ENCODE measurements around the gene CBR1.

CBR1 gene

DNA sequence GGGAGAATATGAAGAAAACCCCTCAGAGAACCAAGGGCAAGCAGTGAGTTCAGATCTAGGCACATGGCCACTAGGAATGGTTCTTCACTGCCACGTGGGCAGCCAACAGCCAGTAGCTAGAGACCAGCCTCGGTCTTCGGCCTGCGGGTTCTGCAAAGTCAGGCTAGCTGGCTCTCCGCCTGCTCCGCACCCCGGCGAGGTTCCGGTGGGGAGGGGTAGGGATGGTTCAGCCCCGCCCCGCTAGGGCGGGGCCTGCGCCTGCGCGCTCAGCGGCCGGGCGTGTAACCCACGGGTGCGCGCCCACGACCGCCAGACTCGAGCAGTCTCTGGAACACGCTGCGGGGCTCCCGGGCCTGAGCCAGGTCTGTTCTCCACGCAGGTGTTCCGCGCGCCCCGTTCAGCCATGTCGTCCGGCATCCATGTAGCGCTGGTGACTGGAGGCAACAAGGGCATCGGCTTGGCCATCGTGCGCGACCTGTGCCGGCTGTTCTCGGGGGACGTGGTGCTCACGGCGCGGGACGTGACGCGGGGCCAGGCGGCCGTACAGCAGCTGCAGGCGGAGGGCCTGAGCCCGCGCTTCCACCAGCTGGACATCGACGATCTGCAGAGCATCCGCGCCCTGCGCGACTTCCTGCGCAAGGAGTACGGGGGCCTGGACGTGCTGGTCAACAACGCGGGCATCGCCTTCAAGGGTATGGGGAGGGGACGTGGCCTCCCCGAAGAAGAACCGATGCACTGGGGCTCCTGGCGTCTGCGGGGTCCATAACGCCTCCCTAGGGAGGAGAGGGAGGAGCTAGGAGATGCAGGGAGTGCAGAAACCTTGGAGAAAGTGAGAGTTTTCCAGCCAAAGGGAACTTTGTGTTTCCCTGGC lies at the start of gene CBR1:
CBR1 (plus strand) TSS at position 312 of the 871 bp plus-strand sequence; CDS start at position 404, 92 bp downstream.
- DNase-seq: peak; percentile 73 to 80 (median 80)

DNA sequence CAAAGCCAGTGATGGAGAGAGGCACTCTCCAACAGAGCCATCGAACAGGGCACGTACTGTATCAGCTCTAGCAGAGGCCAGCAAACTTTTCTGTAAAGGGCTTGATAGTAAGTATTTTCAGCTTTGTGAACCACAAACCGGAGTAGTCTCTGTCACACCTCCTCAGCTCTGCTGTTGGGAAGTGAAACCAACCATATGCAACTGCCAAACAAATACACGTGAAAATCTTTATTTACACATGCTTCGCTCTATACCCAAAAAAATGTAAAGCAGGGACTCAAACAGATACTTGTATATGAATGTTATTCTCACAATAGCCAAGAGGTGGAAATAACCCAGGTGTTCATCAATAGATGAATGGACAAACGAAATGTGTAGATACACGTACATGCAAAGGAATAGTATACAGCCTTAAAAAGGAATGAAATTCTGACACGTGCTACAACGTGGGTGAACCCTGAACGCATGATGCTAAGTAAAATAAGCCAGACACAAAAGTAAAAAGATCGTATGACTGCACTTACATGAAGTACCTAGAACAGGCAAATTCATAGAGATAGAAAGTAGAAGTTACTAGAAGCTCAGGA lies 48.5 kb upstream of the CBR1 start:
- DNase-seq: no peak

DNA sequence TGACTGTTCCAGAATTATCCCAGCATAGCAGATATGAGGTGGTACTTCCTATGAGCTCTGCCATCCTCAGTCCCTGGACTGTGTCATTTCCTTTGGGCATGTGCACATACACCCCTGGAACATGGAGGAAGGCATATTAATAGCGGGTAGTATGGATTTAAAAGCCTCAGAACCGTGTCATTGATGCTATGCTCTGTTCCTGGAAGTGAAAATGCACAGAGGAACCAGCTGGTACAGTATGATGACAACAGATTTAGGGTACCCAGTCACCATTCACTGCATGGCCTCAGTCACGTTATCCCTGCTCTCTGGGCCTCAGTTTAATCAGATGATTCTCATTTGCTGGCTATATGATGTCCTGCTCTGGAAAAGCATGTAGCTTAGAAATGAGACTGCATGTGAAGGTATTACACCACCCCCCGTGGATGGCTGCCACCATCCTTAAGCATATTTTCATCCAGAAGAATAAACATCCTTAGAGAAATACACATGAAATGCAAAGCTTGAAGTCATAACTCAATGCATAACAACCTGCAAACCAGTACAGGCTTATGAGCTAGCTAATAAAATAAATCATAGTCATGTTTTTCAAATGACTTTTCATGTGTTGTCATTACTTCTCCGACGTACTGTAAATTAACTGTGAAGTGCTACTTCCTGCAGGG lies 47.3 kb upstream of the CBR1 start:
- DNase-seq: no peak

GRCh38 chr21:36023092-36023480 lies 46.7 kb upstream of the CBR1 start:
- no peak for DNase-seq

- DNase-seq: no peak
These were observed 45.0 kb upstream of the CBR1 start for GRCh38 chr21:36024782-36025181.

- no peak for DNase-seq
These were observed 42.5 kb upstream of the CBR1 start for GRCh38 chr21:36027347-36027746.

- DNase-seq: peak in 3 of 4 experiments; percentile 6 to 19 (median 18)
These were observed 41.4 kb upstream of the CBR1 start for GRCh38 chr21:36028127-36029069.

- no peak for DNase-seq
These were observed 40.5 kb upstream of the CBR1 start for GRCh38 chr21:36029309-36029708.

- DNase-seq: no peak
These were observed 39.1 kb upstream of the CBR1 start for GRCh38 chr21:36030581-36031189.

DNA sequence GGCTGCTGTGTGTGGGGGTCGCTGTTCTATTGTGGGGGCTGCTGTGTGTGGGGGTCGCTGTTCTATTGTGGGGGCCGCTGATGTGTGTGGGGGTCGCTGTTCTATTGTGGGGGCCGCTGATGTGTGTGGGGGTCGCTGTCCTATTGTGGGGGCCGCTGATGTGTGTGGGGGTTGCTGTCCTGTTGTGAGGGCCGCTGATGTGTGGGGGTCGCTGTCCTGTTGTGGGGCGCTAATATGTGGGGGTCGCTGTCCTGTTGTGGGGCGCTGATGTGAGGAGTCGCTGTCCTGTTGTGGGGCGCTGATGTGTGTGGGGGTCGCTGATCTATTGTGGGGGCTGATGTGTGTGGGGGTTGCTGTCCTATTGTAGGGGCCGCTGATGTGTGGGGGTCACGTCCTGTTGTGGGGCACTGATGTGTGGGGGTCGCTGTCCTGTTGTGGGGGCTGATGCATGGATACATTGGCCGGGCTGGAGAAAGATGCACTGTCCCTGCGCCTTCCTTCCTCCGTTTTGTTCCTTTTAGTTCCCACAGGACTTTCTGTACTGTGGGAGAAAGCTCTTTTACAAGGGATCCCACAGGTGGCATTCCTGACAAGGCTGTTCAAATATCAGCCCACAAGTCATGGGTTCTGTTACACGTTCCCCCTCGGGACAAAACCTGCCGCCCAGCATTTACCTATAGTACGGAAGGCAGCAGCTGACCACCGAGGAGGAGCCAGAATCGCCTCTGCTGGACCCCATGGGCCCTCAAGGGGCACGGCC lies 37.0 kb upstream of the CBR1 start:
- no peak for DNase-seq

DNA sequence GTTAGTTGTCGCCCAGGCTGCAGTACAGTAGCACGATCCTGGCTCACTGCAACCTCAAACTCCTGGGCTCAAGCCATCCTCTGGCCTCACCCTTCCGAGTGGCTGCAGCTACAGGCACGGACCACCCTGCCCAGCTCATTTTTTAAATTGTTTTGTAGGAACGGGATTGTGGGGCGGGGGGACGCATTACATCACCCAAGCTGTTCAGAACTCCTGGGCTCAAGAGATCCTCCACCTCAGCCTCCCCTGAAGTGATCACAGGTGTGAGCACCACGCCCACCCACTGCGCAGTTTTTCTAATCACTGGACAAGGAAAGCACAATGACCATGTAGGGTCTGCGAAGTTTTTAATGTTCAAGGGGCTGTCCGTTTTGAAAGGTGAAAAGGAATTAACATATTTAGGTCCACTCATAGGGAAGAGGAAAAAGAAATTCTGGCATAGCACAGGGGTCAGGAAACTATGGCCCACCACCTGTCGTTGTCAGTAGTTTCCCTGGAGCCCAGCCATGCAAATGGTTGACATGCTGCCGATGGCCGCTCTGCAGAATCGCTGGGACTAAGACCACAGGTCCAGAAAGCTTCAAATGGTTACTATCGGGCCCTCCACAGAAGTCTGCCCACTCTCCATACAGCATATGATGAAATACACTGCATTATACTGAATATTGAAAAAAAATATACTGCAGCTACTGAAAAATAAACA lies 35.5 kb upstream of the CBR1 start:
- DNase-seq: no peak

- DNase-seq: no peak
These were observed 34.4 kb upstream of the CBR1 start for GRCh38 chr21:36035381-36035791.

DNA sequence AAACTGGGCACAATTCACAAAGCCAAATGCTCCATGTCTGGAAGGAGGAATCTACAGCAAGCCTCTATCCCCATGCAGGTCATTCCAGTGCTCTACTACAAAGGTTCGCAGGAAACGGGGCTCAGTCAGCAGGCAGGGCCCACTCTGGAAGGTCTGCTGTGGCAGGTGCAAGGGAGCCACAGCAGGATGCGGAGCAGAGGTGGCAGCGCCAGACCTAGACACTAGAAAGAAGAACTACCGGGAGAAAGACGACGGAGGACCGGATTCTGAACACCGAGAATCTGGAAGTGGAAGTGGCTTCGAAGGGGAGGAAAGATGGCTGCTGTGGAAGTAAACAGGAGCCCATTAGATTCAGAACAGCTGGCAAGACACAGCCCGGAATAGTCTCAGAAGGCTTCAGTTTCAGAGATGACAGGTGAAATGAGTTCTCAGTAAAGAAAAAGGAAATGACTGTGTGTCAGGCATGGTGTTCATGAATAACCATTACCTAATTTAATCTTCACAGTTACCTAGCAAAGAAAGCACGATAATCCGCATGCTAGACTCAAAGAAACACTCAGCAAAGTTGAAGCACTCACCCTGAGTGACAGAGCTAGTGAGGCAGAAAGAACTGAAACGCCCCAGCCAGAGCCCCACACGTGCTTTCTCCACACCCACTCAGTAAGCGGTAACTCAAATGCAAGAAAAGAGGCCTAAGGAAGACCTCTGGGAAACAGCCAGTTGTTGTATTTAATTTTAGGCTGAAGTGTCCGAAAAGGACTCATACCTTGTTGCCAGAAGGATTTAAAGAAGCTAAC lies 30.9 kb upstream of the CBR1 start:
- DNase-seq: no peak

- no peak for DNase-seq
These were observed 30.0 kb upstream of the CBR1 start for GRCh38 chr21:36039861-36040260.

GRCh38 chr21:36040389-36040788 lies 29.4 kb upstream of the CBR1 start:
- no peak for DNase-seq

DNA sequence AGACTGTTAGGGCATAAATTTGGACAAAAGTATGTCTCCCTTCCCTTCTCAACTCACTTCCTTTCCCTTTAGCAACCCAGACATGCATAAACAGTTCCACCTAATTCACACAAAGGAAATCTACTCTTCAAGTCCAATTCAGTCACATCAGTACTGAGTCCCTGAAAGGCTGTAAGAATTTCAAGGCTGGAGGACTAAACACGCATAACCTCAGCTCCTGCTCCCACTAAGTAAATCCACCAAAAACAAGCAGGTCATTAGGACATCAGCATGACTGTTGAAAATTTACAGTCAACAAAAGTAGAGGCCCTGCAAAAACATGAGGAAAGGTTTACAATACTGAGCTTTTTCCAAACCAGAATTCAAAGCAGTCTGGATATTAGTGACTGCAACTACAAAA lies 27.9 kb upstream of the CBR1 start:
- DNase-seq: no peak

GRCh38 chr21:36044056-36044455 lies 25.8 kb upstream of the CBR1 start:
- no peak for DNase-seq

GRCh38 chr21:36045993-36046392 lies 23.8 kb upstream of the CBR1 start:
- DNase-seq: no peak

- DNase-seq: no peak
These were observed 22.7 kb upstream of the CBR1 start for GRCh38 chr21:36047139-36047538.

DNA sequence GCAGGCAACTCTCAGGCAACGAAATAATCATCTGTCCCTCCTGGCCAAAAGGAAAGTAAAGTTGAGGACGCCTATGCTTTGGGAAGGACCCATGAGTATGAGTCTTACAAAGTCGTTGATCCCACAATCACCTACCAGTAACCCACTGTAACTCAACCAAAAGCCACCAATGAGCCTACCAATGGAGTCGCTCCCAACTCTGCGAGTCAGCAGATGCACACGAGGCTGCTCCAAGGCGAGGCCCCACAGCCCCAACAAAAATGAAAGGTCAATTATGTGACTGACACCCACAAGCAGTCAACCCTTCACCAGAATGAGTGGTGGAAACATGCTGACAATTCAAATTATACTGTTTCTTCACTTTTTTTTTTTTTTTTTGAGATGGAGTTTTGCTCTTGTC lies 21.5 kb upstream of the CBR1 start:
- no peak for DNase-seq

All from activated CD4-positive, CD25-positive, alpha-beta regulatory T cell (primary cell).